H1 (cell line): Measurements from ENCODE around the gene PRDM2. TPM values are rescaled to one million over a fixed set of nuclear protein-coding genes. Genes with fewer than 3 reads are reported as not detected.

Experiments used
- CTCF ChIA-PET: fragments of 300-600 bp; sonication (Branson Sonifier 250); formaldehyde crosslinking; loops from one replicate; lab custom pipeline; 2021; ENCODE audit not compliant: partially characterized antibody; lab: Charles Lee
- POLR2A ChIA-PET: fragments of 300-600 bp; sonication (Branson Sonifier 250); formaldehyde crosslinking; loops from one replicate; lab custom pipeline; 2021; ENCODE audit warnings: inconsistent platforms; ENCODE audit not compliant: partially characterized antibody; lab: Charles Lee
- DNase-seq, 2 experiments: peaks; one replicate each; pipeline versions ENCODE4 v3.0.0 to v3.0.0-alpha.2; 2010 to 2022; ENCODE audit warnings: low spot score in 2 of 2, low read depth in 1 of 2, mixed read lengths in 1 of 2
- FAIRE-seq: peaks from 2 replicates; lab custom pipeline; 2011; peaks lifted over from hg19 to GRCh38; lab: Jason Lieb, UNC
- H2AFZ ChIP-seq: 2 replicates; pipeline ENCODE4 v1.8.1; 2012; ENCODE audit warnings: low read length, inconsistent platforms
- H2AK5ac ChIP-seq: 2 replicates; pipeline ENCODE4 v1.6.1; 2013; ENCODE audit warnings: low read depth, low read length
- H2BK120ac ChIP-seq: replicated peaks from 2 replicates; pipeline ENCODE3; 2013; ENCODE audit warnings: low read depth, low read length, inconsistent platforms
- H2BK12ac ChIP-seq: 2 replicates; pipeline ENCODE4 v1.6.1; 2013; ENCODE audit warnings: low read depth, low read length
- H2BK15ac ChIP-seq: 2 replicates; pipeline ENCODE4 v1.6.1; 2013; ENCODE audit warnings: low read length
- H2BK20ac ChIP-seq: 2 replicates; pipeline ENCODE4 v1.6.1; 2013; ENCODE audit warnings: low read length
- H2BK5ac ChIP-seq: 2 replicates; pipeline ENCODE4 v1.6.1; 2013; ENCODE audit warnings: low read depth, low read length
- H3K14ac ChIP-seq: 2 replicates; pipeline ENCODE4 v1.6.1; 2013; ENCODE audit warnings: inconsistent platforms; ENCODE audit not compliant: insufficient read length
- H3K18ac ChIP-seq: 2 replicates; pipeline ENCODE4 v1.6.1; 2013; ENCODE audit warnings: low read length; ENCODE audit errors: extremely low read depth
- H3K23ac ChIP-seq: 2 replicates; pipeline ENCODE4 v1.6.1; 2013; ENCODE audit warnings: inconsistent platforms; ENCODE audit not compliant: insufficient read length
- H3K23me2 ChIP-seq: 2 replicates; pipeline ENCODE4 v1.6.1; 2013; ENCODE audit warnings: low read depth, low read length
- H3K27ac ChIP-seq: 2 replicates; pipeline ENCODE4 v1.6.1; 2011; ENCODE audit warnings: low read depth, low read length, inconsistent platforms
- H3K27me3 ChIP-seq, 4 experiments: replicated peaks in 1 of 4; 1 replicate in 1 of 4; 2 replicates in 3 of 4; pipeline versions ENCODE4 v1.6.1 to v1.8.1; 2011 to 2013; ENCODE audit warnings: low read length in 3 of 4, mild to moderate bottlenecking in 3 of 4, inconsistent platforms in 2 of 4, mixed read lengths in 2 of 4, moderate library complexity in 1 of 4; ENCODE audit not compliant: control insufficient read depth in 3 of 4, insufficient read depth in 3 of 4; ENCODE audit errors: extremely low read depth in 1 of 4
- H3K36me3 ChIP-seq, 4 experiments: 2 replicates each; pipeline versions ENCODE4 v1.6.1 to v1.8.1; 2011 to 2013; ENCODE audit warnings: mild to moderate bottlenecking in 4 of 4, low read length in 3 of 4, moderate library complexity in 2 of 4, control low read depth in 1 of 4, inconsistent platforms in 1 of 4; ENCODE audit not compliant: insufficient read depth in 4 of 4, control insufficient read depth in 2 of 4
- H3K4ac ChIP-seq: replicated peaks from 2 replicates; pipeline ENCODE3; 2013; ENCODE audit warnings: low read length, low read depth, mixed read lengths, inconsistent platforms; ENCODE audit not compliant: insufficient read length
- H3K4me1 ChIP-seq, 4 experiments: replicated peaks in 1 of 4; 1 replicate in 1 of 4; 2 replicates in 3 of 4; pipeline versions ENCODE4 v1.6.1 to v1.8.1; 2011 to 2013; ENCODE audit warnings: low read length in 3 of 4, inconsistent platforms in 2 of 4, mixed read lengths in 1 of 4; ENCODE audit not compliant: insufficient read depth in 4 of 4, control insufficient read depth in 3 of 4
- H3K4me2 ChIP-seq, 2 experiments: 2 replicates each; pipeline versions ENCODE4 v1.6.1 to v1.8.1; 2011 to 2013; ENCODE audit warnings: low read depth in 2 of 2, low read length in 2 of 2, control low read depth in 1 of 2, inconsistent platforms in 1 of 2, mild to moderate bottlenecking in 1 of 2; ENCODE audit not compliant: insufficient read depth in 1 of 2
- H3K4me3 ChIP-seq, 4 experiments: fragments of 200-600, 300-600 bp in 1 of 4; sonication (generic), shearing (Covaris generic), sonication (Bioruptor Twin) in 1 of 4; 2 replicates each; pipeline versions ENCODE4 v1.5.1 to v1.8.1; 2011 to 2016; ENCODE audit warnings: low read length in 4 of 4, low read depth in 3 of 4, control low read depth in 2 of 4, inconsistent platforms in 2 of 4, mild to moderate bottlenecking in 2 of 4, mixed read lengths in 1 of 4, moderate library complexity in 1 of 4; ENCODE audit not compliant: insufficient read depth in 2 of 4; ENCODE audit errors: extremely low read depth in 1 of 4
- H3K56ac ChIP-seq: replicated peaks from 2 replicates; pipeline ENCODE3; 2013; ENCODE audit warnings: low read depth, mild to moderate bottlenecking, mixed read lengths, low read length, inconsistent platforms; ENCODE audit not compliant: insufficient read length
- H3K79me1 ChIP-seq: 2 replicates; pipeline ENCODE4 v1.6.1; 2013; ENCODE audit warnings: low read depth, low read length, control low read depth
- H3K79me2 ChIP-seq, 2 experiments: 2 replicates each; pipeline versions ENCODE4 v1.6.1 to v1.8.1; 2012 to 2013; ENCODE audit warnings: low read length in 2 of 2, mild to moderate bottlenecking in 2 of 2, inconsistent platforms in 1 of 2; ENCODE audit not compliant: insufficient read depth in 2 of 2, control insufficient read depth in 1 of 2
- H3K9ac ChIP-seq, 4 experiments: replicated peaks in 1 of 4; 1 replicate in 1 of 4; 2 replicates in 3 of 4; pipeline versions ENCODE4 v1.6.1 to v1.8.1; 2011 to 2013; ENCODE audit warnings: low read depth in 3 of 4, low read length in 3 of 4, control low read depth in 2 of 4, mild to moderate bottlenecking in 2 of 4, moderate library complexity in 2 of 4, inconsistent platforms in 1 of 4; ENCODE audit errors: extremely low read depth in 1 of 4
- H3K9me3 ChIP-seq, 2 experiments: 2 replicates each; pipeline versions ENCODE4 v1.6.1 to v1.8.1; 2012 to 2013; ENCODE audit warnings: mild to moderate bottlenecking in 2 of 2, moderate library complexity in 2 of 2, control low read depth in 1 of 2, inconsistent platforms in 1 of 2, low read depth in 1 of 2, low read length in 1 of 2, mixed read lengths in 1 of 2; ENCODE audit not compliant: insufficient read depth in 2 of 2
- H4K20me1 ChIP-seq, 2 experiments: replicated peaks in 1 of 2; 2 replicates each; pipeline versions ENCODE3 to v1.8.1; 2011 to 2013; ENCODE audit warnings: inconsistent platforms in 2 of 2, low read length in 2 of 2, mild to moderate bottlenecking in 1 of 2; ENCODE audit not compliant: insufficient read depth in 2 of 2, control insufficient read depth in 1 of 2
- H4K5ac ChIP-seq: 2 replicates; pipeline ENCODE4 v1.6.1; 2013; ENCODE audit warnings: low read length, low read depth, mixed read lengths, inconsistent platforms; ENCODE audit not compliant: insufficient read length
- H4K8ac ChIP-seq: 2 replicates; pipeline ENCODE4 v1.8.0; 2013; ENCODE audit warnings: mild to moderate bottlenecking, moderate library complexity, low read length, inconsistent platforms; ENCODE audit not compliant: insufficient read depth; ENCODE audit errors: extremely low read depth
- H4K91ac ChIP-seq: replicated peaks from 2 replicates; pipeline ENCODE3; 2013; ENCODE audit warnings: low read length, mixed read lengths, inconsistent platforms; ENCODE audit not compliant: insufficient read length
- HDAC2 ChIP-seq, 2 experiments: fragments of 300-600 bp in 1 of 2; sonication (generic) in 1 of 2; IDR thresholded peaks; 2 replicates each; pipeline ENCODE4 v1.6.1; 2011 to 2012; ENCODE audit warnings: low read depth in 2 of 2, low read length in 2 of 2, mild to moderate bottlenecking in 2 of 2, moderate library complexity in 2 of 2, borderline replicate concordance in 1 of 2, inconsistent platforms in 1 of 2
- HDAC6 ChIP-seq: IDR thresholded peaks from one replicate; pipeline ENCODE4 v1.7.1; 2012; ENCODE audit warnings: low read depth, mild to moderate bottlenecking, inconsistent platforms, low read length, moderate library complexity
- NANOG ChIP-seq: IDR thresholded peaks from 2 replicates; pipeline ENCODE4 v1.6.1; 2011; ENCODE audit warnings: low read length, low read depth, mild to moderate bottlenecking, inconsistent platforms; ENCODE audit not compliant: insufficient read depth, poor library complexity, severe bottlenecking
- PHF8 ChIP-seq: fragments of 200-600 bp; sonication (generic); conservative IDR thresholded peaks from 2 replicates; pipeline ENCODE4 v1.7.1; 2012; ENCODE audit warnings: low read depth, mild to moderate bottlenecking, inconsistent platforms, low read length, moderate library complexity
- POU5F1 ChIP-seq: IDR thresholded peaks from 2 replicates; pipeline ENCODE4 v1.6.1; 2011; ENCODE audit warnings: low read depth, mild to moderate bottlenecking, low read length, moderate library complexity
- SIRT6 ChIP-seq: IDR thresholded peaks from one replicate; pipeline ENCODE4 v1.7.1; 2012; ENCODE audit warnings: low read length, inconsistent platforms
- SUZ12 ChIP-seq: fragments of 200-600 bp; sonication (generic); IDR thresholded peaks from 2 replicates; pipeline ENCODE4 v1.6.1; 2012; ENCODE audit warnings: mild to moderate bottlenecking, inconsistent platforms, low read length, moderate library complexity, mixed read lengths
- TBP ChIP-seq: IDR thresholded peaks from 2 replicates; pipeline ENCODE4 v1.6.1; 2011; ENCODE audit warnings: low read depth, low read length, improper control_type of control experiment
- TEAD4 ChIP-seq: IDR thresholded peaks from 2 replicates; pipeline ENCODE4 v1.6.1; 2012; ENCODE audit warnings: low read depth, low read length, inconsistent platforms, mixed read lengths
- WGBS, 2 experiments: shearing (Covaris generic) in 1 of 2; methylation state at CpG; one replicate each; pipeline versions ENCODE4 v1.1.6 to v1.1.7; 2013 to 2015; ENCODE audit warnings: low lambda C conversion rate in 2 of 2, mixed read lengths in 2 of 2, inconsistent platforms in 1 of 2, low coverage in 1 of 2, missing lambda C conversion rate in 1 of 2; ENCODE audit not compliant: insufficient replicate concordance in 2 of 2, insufficient coverage in 1 of 2, insufficient read length in 1 of 2; ENCODE audit errors: extremely low coverage in 1 of 2, missing lambda C conversion rate in 1 of 2; 5-methylcytosine and 5-hydroxymethylcytosine counted together
- polyA plus RNA-seq, 7 experiments: library from polyadenylated mRNA; depleted of rRNA in 3 of 7; stranded (reverse) in 5 of 7; unstranded in 2 of 7; fragments of >200 nt in 5 of 7; fragments of 200-250 nt in 2 of 7; gene quantifications; 1 replicate in 5 of 7; 2 replicates in 1 of 7; 4 replicates in 1 of 7; pipeline versions ENCODE4 v1.2.1 to v1.2.3, GENCODE V29; 2011 to 2013; ENCODE audit warnings: missing spikeins in 2 of 7, mixed read lengths in 2 of 7
- total RNA-seq: library from RNA; stranded (reverse); fragmentation: NEBNext Ultra II Directional; extraction: Animal tissue kit (Norgen Biotek cat#: 25700); gene quantifications from 2 replicates; pipeline ENCODE4 v1.2.1, GENCODE V29; 2021
- TF ChIP-seq, protein P1 (sequence below): IDR thresholded peaks from 2 replicates; pipeline ENCODE4 v1.6.1; 2012; ENCODE audit warnings: inconsistent platforms

PRDM2 gene
- total and polyA plus RNA-seq, 2 of the 8 experiments (the other 6 are each of a cell fraction or from before 2014, with no cell fraction given): 5.8 to 21.2 TPM

DNA sequence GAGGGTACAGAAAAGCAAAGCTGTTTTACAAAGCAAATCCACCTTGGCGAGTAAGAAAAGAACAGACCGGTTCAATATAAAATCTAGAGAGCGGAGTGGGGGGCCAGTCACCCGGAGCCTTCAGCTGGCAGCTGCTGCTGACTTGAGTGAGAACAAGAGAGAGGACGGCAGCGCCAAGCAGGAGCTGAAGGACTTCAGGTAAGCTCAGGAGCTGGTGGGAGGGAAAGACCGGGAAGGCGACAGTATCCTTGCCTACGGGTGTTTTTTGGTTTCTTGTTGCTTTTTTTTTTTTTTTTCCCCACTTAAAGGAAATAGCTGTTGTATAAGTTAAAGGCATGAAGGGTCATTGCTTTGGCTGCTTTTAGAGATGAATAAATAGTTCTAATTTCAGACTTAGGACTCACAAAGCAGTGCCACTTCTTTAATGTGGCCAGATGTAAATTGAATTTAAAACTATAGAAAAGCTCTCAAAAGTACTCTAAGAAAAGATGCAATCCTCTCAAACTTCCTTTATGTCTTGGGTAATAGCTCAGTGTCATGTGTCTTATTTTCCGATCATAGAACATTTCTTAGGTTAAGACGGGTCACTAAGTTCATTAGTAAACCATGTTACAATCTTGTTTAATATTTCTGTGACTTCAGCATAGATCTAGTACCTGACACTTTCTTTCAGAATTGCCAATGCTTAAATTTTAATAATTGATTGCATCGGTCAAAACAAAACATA is 82.8 kb downstream of the PRDM2 start:
- Histone ChIP-seq H3K4me1 (peaks cover 0 to 7% (median 1%) of the 10 kb centered on the region in 4 experiments; a peak in 1 of 7 replicates), H4K5ac (no peak overlapping the region), H2AFZ (no peak overlapping the region), H2AK5ac (no peak overlapping the region), H3K9ac (no peak overlapping the region; a peak in 1 of 7 replicates), H3K9me3 (no peaks in the 10 kb centered on the region), H4K8ac (no peak overlapping the region), H3K27me3 (no peaks in the 10 kb centered on the region), H2BK5ac (no peak overlapping the region), H3K27ac (no peak overlapping the region), H2BK15ac (no peak overlapping the region), H2BK12ac (no peak overlapping the region), H3K14ac (no peak overlapping the region), H3K23me2 (no peaks in the 10 kb centered on the region), H3K36me3 (peaks cover 3 to 16% (median 11%) of the 10 kb centered on the region in 4 experiments; a peak in 7 of 8 replicates), H3K79me2 (no peaks in the 10 kb centered on the region), H2BK120ac (no peak overlapping the region), H3K4me2 (no peak overlapping the region; a peak in 1 of 4 replicates), H4K91ac (no peak overlapping the region), H3K18ac (no peak overlapping the region), H2BK20ac (no peak overlapping the region), H3K23ac (no peak overlapping the region), H3K4me3 (no peak overlapping the region), H3K56ac (no peak overlapping the region), H3K79me1 (no peaks in the 10 kb centered on the region), H3K4ac (no peak overlapping the region), H4K20me1 (peaks cover 2 to 3% of the 10 kb centered on the region in 2 experiments)
- TF ChIP-seq POU5F1 (no peak), HDAC2 (IDR thresholded peaks at IDR 0.05; ENCODE audit: borderline replicate concordance in 1 of 2, low read depth in 2 of 2, low read length in 2 of 2) (no peak), PHF8 (no peak), TBP (no peak), SIRT6 (no peak), HDAC6 (no peak), NANOG (no peak), TEAD4 (no peak), SUZ12 (no peak)
- TF ChIP-seq, protein P1, sequence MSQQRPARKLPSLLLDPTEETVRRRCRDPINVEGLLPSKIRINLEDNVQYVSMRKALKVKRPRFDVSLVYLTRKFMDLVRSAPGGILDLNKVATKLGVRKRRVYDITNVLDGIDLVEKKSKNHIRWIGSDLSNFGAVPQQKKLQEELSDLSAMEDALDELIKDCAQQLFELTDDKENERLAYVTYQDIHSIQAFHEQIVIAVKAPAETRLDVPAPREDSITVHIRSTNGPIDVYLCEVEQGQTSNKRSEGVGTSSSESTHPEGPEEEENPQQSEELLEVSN: no peak
- 95% methylated on average over 12 of the region's 12 CpGs; no CpG with 5 or more reads in 1 of the 2 experiments for WGBS, 2 experiments
- FAIRE-seq: no peak
- CTCF ChIA-PET: interaction anchor here (0.6 to 2.8 kb wide), 9 partner anchors 12 to 117 kb away, joined by 3 to 6 read pairs (median 3); no protein-coding TSS in a partner anchor
- POLR2A ChIA-PET: no interaction called here
- DNase-seq: no peak
